Stomach (tissue), 4 donors: Measurements from ENCODE around the gene MYH11.

Experiments
- CTCF ChIP-seq, 7 experiments: fragments of 450-650 bp in 4 of 7; fragments of 200-600 bp in 3 of 7; sonication (generic) in 3 of 7; IDR thresholded peaks; one replicate each; pipeline ENCODE4 v1.5.1; 2016 to 2019; ENCODE audit warnings: antibody characterized with exemption in 7 of 7, control low read depth in 2 of 7, mild to moderate bottlenecking in 1 of 7
- EP300 ChIP-seq: sonication (generic); formaldehyde crosslinking; IDR thresholded peaks from one replicate; pipeline ENCODE4 v1.6.1; 2017; ENCODE audit warnings: antibody characterized with exemption

- TF ChIP-seq CTCF (IDR thresholded peaks at IDR 0.05) (no peak), EP300 (no peak)
Observed at GRCh38 chr16:15834502-15834901, 22.3 kb downstream of the MYH11 start.
